ENCODE measurements around the gene SDF2L1.
"Not testable (repeated sequence)": the region's sequence is repeated elsewhere in the genome, so short reads cannot be mapped to it uniquely, and the experiment has no call there.

Gene SDF2L1

GRCh38 chr22:21636629-21637218 lies 5.4 kb upstream of the SDF2L1 start:
- no peak for DNase-seq (ENCODE audit: low read depth, low spot score)

GRCh38 chr22:21637450-21637849 lies 4.7 kb upstream of the SDF2L1 start:
- DNase-seq (ENCODE audit: low read depth, low spot score) = not testable (repeated sequence)

GRCh38 chr22:21639359-21639758 lies 2.7 kb upstream of the SDF2L1 start:
- no peak for DNase-seq (ENCODE audit: low read depth, low spot score)

GRCh38 chr22:21640810-21641209 lies 1.3 kb upstream of the SDF2L1 start:
- no peak for DNase-seq (ENCODE audit: low read depth, low spot score)

GRCh38 chr22:21641417-21641788 lies 699 bp upstream of the SDF2L1 start:
- no peak for DNase-seq (ENCODE audit: low read depth, low spot score)

GRCh38 chr22:21642584-21643448 lies 714 bp downstream of the SDF2L1 start:
- peak; percentile 38 for DNase-seq (ENCODE audit: low read depth, low spot score)

GRCh38 chr22:21643533-21644357 lies 1.6 kb downstream of the SDF2L1 start:
- no peak for DNase-seq (ENCODE audit: low read depth, low spot score)

- DNase-seq (ENCODE audit: low read depth, low spot score) = not testable (repeated sequence)
Measured at GRCh38 chr22:21645513-21645912, 3.4 kb downstream of the SDF2L1 start.

- peak; percentile 64 for DNase-seq (ENCODE audit: low read depth, low spot score)
Measured at GRCh38 chr22:21646608-21647590, 4.8 kb downstream of the SDF2L1 start.

GRCh38 chr22:21650280-21650679 lies 8.2 kb downstream of the SDF2L1 start:
- no peak for DNase-seq (ENCODE audit: low read depth, low spot score)

- no peak for DNase-seq (ENCODE audit: low read depth, low spot score)
Measured at GRCh38 chr22:21650823-21651520, 8.9 kb downstream of the SDF2L1 start.

- no peak for DNase-seq (ENCODE audit: low read depth, low spot score)
Measured at GRCh38 chr22:21651521-21652009, 9.5 kb downstream of the SDF2L1 start.

GRCh38 chr22:21652010-21652546 lies 10.0 kb downstream of the SDF2L1 start:
- DNase-seq (ENCODE audit: low read depth, low spot score) = peak; percentile 76

GRCh38 chr22:21652547-21653545 lies 10.7 kb downstream of the SDF2L1 start:
- DNase-seq (ENCODE audit: low read depth, low spot score) = no peak

- no peak for DNase-seq (ENCODE audit: low read depth, low spot score)
Measured at GRCh38 chr22:21657020-21657359, 14.9 kb downstream of the SDF2L1 start.

GRCh38 chr22:21657360-21658032 lies 15.4 kb downstream of the SDF2L1 start:
- peak; percentile 62 for DNase-seq (ENCODE audit: low read depth, low spot score)

GRCh38 chr22:21659864-21660525 lies 17.9 kb downstream of the SDF2L1 start:
- DNase-seq (ENCODE audit: low read depth, low spot score) = no peak

GRCh38 chr22:21660904-21661303 lies 18.8 kb downstream of the SDF2L1 start:
- DNase-seq (ENCODE audit: low read depth, low spot score) = no peak

Measured in activated CD4-positive, CD25-positive, alpha-beta regulatory T cell treated with anti-CD3 and anti-CD28 coated beads, Interleukin-2, amount 50 U/mL, for 16 hours (primary cell).